B cell (primary cell): ENCODE data around the gene ASB2. TPM values are rescaled to one million over a fixed set of nuclear protein-coding genes. Genes with fewer than 3 reads are reported as not detected.

Experiments
- ATAC-seq: fragments of 200-7000 bp; cut with Tn5 transposase; one replicate; pipeline ENCODE4 v1.10.0; 2021; ENCODE audit warnings: low read depth, mild to moderate bottlenecking, moderate number of reproducible peaks, moderate library complexity
- CTCF ChIA-PET: fragments of 350-600 bp; sonication (Branson Sonifier 250); formaldehyde crosslinking; loops from one replicate; lab custom pipeline; 2021; ENCODE audit warnings: antibody characterized with exemption, inconsistent platforms; lab: Charles Lee
- POLR2A ChIA-PET: fragments of 350-600 bp; sonication (Branson Sonifier 250); formaldehyde crosslinking; loops from one replicate; lab custom pipeline; 2021; ENCODE audit warnings: antibody characterized with exemption; lab: Charles Lee
- DNase-seq: peaks from one replicate; pipeline ENCODE4 v3.0.0; 2013
- H2AFZ ChIP-seq: 2 replicates; pipeline ENCODE4 v1.6.1; 2012; ENCODE audit warnings: mild to moderate bottlenecking, low read depth, low read length; ENCODE audit not compliant: insufficient read depth, poor library complexity, severe bottlenecking
- H3K27ac ChIP-seq, 2 donors: 1 replicate in 1 of 2; 2 replicates in 1 of 2; pipeline ENCODE4 v1.5.1; 2012 to 2013; ENCODE audit warnings: low read length in 2 of 2, mild to moderate bottlenecking in 2 of 2, moderate library complexity in 1 of 2
- H3K27me3 ChIP-seq, 4 experiments: fragments of 200-600 bp in 1 of 4; sonication (generic) in 1 of 4; replicated peaks in 1 of 4; 1 replicate in 2 of 4; 2 replicates in 2 of 4; pipeline versions ENCODE4 v1.6.1 to v1.7.0; 2013 to 2016; ENCODE audit warnings: low read length in 3 of 4, mild to moderate bottlenecking in 2 of 4, mixed read lengths in 1 of 4, moderate library complexity in 1 of 4; ENCODE audit not compliant: insufficient read depth in 4 of 4, control insufficient read depth in 3 of 4; ENCODE audit errors: control extremely low read depth in 1 of 4
- H3K36me3 ChIP-seq, 2 experiments: replicated peaks in 1 of 2; 1 replicate in 1 of 2; 2 replicates in 1 of 2; pipeline versions ENCODE4 v1.6.1 to v1.7.1; 2013; ENCODE audit warnings: low read length in 1 of 2; ENCODE audit not compliant: insufficient read depth in 2 of 2, control insufficient read depth in 1 of 2; ENCODE audit errors: control extremely low read depth in 1 of 2, extremely low read depth in 1 of 2
- H3K4me1 ChIP-seq, 2 donors: fragments of 200-600 bp in 1 of 2; sonication (generic) in 1 of 2; 1 replicate in 1 of 2; 2 replicates in 1 of 2; pipeline versions ENCODE4 v1.5.1 to v1.6.1; 2013 to 2017; ENCODE audit warnings: low read length in 2 of 2; ENCODE audit not compliant: control insufficient read depth in 2 of 2, insufficient read depth in 2 of 2
- H3K4me2 ChIP-seq: replicated peaks from 2 replicates; pipeline ENCODE3; 2012; ENCODE audit warnings: mild to moderate bottlenecking, low read depth, low read length; ENCODE audit not compliant: poor library complexity, severe bottlenecking
- H3K4me3 ChIP-seq, 5 experiments: fragments of 200-600 bp in 1 of 5; sonication (generic) in 1 of 5; 1 replicate in 3 of 5; 2 replicates in 2 of 5; pipeline versions ENCODE4 v1.5.1 to v1.7.0; 2011 to 2016; ENCODE audit warnings: low read length in 4 of 5, mild to moderate bottlenecking in 4 of 5, low read depth in 2 of 5, control low read depth in 1 of 5, moderate library complexity in 1 of 5; ENCODE audit not compliant: insufficient read depth in 1 of 5; ENCODE audit errors: control extremely low read depth in 1 of 5, extremely low read depth in 1 of 5
- H3K79me2 ChIP-seq: fragments of 200-600 bp; sonication (generic); one replicate; pipeline ENCODE4 v1.6.0; 2016; ENCODE audit warnings: low read length; ENCODE audit not compliant: control insufficient read depth, insufficient read depth
- H3K9ac ChIP-seq: fragments of 200-600 bp; sonication (generic); 2 replicates; pipeline ENCODE4 v1.6.1; 2017; ENCODE audit warnings: mild to moderate bottlenecking, low read length, moderate library complexity
- H3K9me3 ChIP-seq, 3 donors: one replicate each; pipeline versions ENCODE4 v1.6.1 to v1.7.1; 2013; ENCODE audit warnings: low read length in 2 of 3; ENCODE audit not compliant: control insufficient read depth in 2 of 3, insufficient read depth in 1 of 3; ENCODE audit errors: control extremely low read depth in 1 of 3
- H4K20me1 ChIP-seq: 2 replicates; pipeline ENCODE4 v1.6.0; 2012; ENCODE audit warnings: mild to moderate bottlenecking, low read length; ENCODE audit not compliant: insufficient read depth, control insufficient read depth, poor library complexity, severe bottlenecking
- H3K27ac Mint-ChIP-seq: one replicate; pipeline ENCODE4 v1.8.0; 2021; ENCODE audit warnings: mixed read lengths
- H3K27me3 Mint-ChIP-seq: one replicate; pipeline ENCODE4 v1.8.0; 2021; ENCODE audit warnings: mixed read lengths
- H3K4me1 Mint-ChIP-seq: one replicate; pipeline ENCODE4 v1.8.0; 2021; ENCODE audit warnings: mixed read lengths
- H3K4me3 Mint-ChIP-seq: one replicate; pipeline ENCODE4 v1.8.0; 2021; ENCODE audit warnings: mixed read lengths
- H3K9me3 Mint-ChIP-seq: one replicate; pipeline ENCODE4 v1.8.0; 2022; ENCODE audit warnings: mixed read lengths; ENCODE audit not compliant: insufficient read depth
- CTCF ChIP-seq: fragments of 200-600 bp; IDR thresholded peaks from one replicate; pipeline ENCODE4 v1.8.0; 2022; ENCODE audit warnings: antibody characterized with exemption, mild to moderate bottlenecking
- EZH2 ChIP-seq: IDR thresholded peaks from 2 replicates; pipeline ENCODE4 v1.6.1; 2012; ENCODE audit warnings: borderline replicate concordance, low read depth, mild to moderate bottlenecking, moderate library complexity, low read length; ENCODE audit not compliant: insufficient read depth, poor library complexity, severe bottlenecking
- WGBS: methylation state at CpG from one replicate; pipeline ENCODE4 v1.1.5; 2013; ENCODE audit warnings: missing lambda C conversion rate; ENCODE audit not compliant: insufficient coverage; 5-methylcytosine and 5-hydroxymethylcytosine counted together
- intact Hi-C: fragments of 100-400 bp; cut with micrococcal nuclease; formaldehyde crosslinking; loops from one replicate; pipeline ENCODE4 v1.10.0; 2022
- polyA plus RNA-seq: library from polyadenylated mRNA; depleted of rRNA; stranded (reverse); fragments of >200 nt; gene quantifications from 2 replicates; pipeline ENCODE4 v1.2.3, GENCODE V29; 2012
- total RNA-seq, 2 donors: library from RNA; stranded (reverse); fragments of 120-200 nt in 1 of 2; gene quantifications; 1 replicate in 1 of 2; 2 replicates in 1 of 2; pipeline versions ENCODE4 v1.2.3 to v1.2.4, GENCODE V29; 2013 to 2022

Gene ASB2
- total and polyA plus RNA-seq, 2 donors (not counting 1 experiment from before 2014, with no cell fraction given) = 1.5 to 2.7 TPM

GRCh38 chr14:94003397-94003796 is 27.0 kb upstream of the ASB2 start:
- DNase-seq = no peak
- no peak overlapping the region for H3K9ac ChIP-seq
- H3K27me3 ChIP-seq = peaks cover 0 to 24% (median 11%) of the 10 kb centered on the region in 4 experiments
- no peaks in the 10 kb centered on the region for H3K36me3 ChIP-seq
- POLR2A ChIA-PET = no interaction called here
- H4K20me1 ChIP-seq = no peaks in the 10 kb centered on the region
- peaks cover 4 to 6% of the 10 kb centered on the region in 2 donors for H3K4me1 ChIP-seq
- Mint-ChIP-seq H3K9me3 (no peaks in the 10 kb centered on the region), H3K27ac (no peak overlapping the region), H3K4me1 (peaks cover 4% of the 10 kb centered on the region), H3K4me3 (no peak overlapping the region), H3K27me3 (peaks cover 55% of the 10 kb centered on the region)
- H3K27ac ChIP-seq = no peak overlapping the region
- 97% methylated on average over 2 of the region's 4 CpGs for WGBS
- intact Hi-C loops = loop anchor here (5.0 kb wide), 1 partner anchor 346 kb away; no protein-coding TSS in a partner anchor
- peaks cover 0 to 7% (median 0%) of the 10 kb centered on the region in 3 donors for H3K9me3 ChIP-seq
- no peak overlapping the region for H2AFZ ChIP-seq
- H3K79me2 ChIP-seq = no peaks in the 10 kb centered on the region
- H3K4me2 ChIP-seq = no peak overlapping the region
- CTCF ChIA-PET = interaction anchor here (0.7 to 12.8 kb wide), 4 partner anchors 17 to 64 kb away, joined by 6 to 367 read pairs (median 15); no protein-coding TSS in a partner anchor
- TF ChIP-seq EZH2 (no peak), CTCF (no peak)
- no peak overlapping the region for H3K4me3 ChIP-seq
- no peak for ATAC-seq
